ENCODE measurements around the gene OR56B4. TPM values are rescaled to one million over a fixed set of nuclear protein-coding genes. Genes with fewer than 3 reads are reported as not detected.

OR56B4 gene
- polyA plus RNA-seq, 1 donor from 2014 or later = not detected

DNA sequence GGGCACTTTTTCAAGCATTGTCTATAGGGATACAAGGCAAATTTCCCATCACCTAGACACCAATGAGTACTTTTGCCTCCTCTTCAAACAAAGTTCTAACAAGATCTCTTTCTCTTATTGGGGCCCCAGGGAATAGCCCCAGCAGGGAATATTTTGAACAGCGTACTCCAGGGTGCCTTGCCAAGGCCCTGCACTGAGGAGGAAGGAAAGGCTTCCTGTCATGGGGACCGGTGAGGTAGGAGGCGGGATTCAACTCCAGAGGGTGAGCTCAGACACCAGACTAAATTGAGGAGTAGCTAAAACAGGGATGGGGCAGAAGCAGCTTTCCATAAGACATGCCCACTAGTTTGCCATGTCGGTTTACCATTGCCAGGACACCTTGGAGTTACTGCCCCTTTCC lies 28.0 kb upstream of the OR56B4 start:
- TF ChIP-seq MXI1 (conservative IDR thresholded peaks at IDR 0.05; ENCODE audit: poor library complexity, severe bottlenecking) (no peak), SMC3 (conservative IDR thresholded peaks at IDR 0.05; ENCODE audit: poor library complexity) (no peak), POLR2AphosphoS5 (IDR thresholded peaks at IDR 0.05) (no peak), EZH2 (IDR thresholded peaks at IDR 0.05; ENCODE audit: borderline replicate concordance, insufficient read depth, low read length, poor library complexity, severe bottlenecking) (no peak), RAD21 (conservative IDR thresholded peaks at IDR 0.05) (no peak), EP300 (conservative IDR thresholded peaks at IDR 0.05; ENCODE audit: poor library complexity, severe bottlenecking) (no peak), TAF1 (IDR thresholded peaks at IDR 0.05; ENCODE audit: low read depth) (no peak)
- TF ChIP-seq, protein P1, sequence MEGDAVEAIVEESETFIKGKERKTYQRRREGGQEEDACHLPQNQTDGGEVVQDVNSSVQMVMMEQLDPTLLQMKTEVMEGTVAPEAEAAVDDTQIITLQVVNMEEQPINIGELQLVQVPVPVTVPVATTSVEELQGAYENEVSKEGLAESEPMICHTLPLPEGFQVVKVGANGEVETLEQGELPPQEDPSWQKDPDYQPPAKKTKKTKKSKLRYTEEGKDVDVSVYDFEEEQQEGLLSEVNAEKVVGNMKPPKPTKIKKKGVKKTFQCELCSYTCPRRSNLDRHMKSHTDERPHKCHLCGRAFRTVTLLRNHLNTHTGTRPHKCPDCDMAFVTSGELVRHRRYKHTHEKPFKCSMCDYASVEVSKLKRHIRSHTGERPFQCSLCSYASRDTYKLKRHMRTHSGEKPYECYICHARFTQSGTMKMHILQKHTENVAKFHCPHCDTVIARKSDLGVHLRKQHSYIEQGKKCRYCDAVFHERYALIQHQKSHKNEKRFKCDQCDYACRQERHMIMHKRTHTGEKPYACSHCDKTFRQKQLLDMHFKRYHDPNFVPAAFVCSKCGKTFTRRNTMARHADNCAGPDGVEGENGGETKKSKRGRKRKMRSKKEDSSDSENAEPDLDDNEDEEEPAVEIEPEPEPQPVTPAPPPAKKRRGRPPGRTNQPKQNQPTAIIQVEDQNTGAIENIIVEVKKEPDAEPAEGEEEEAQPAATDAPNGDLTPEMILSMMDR (IDR thresholded peaks at IDR 0.05; ENCODE audit: poor library complexity, severe bottlenecking) = no peak
- TF ChIP-seq, protein P2, sequence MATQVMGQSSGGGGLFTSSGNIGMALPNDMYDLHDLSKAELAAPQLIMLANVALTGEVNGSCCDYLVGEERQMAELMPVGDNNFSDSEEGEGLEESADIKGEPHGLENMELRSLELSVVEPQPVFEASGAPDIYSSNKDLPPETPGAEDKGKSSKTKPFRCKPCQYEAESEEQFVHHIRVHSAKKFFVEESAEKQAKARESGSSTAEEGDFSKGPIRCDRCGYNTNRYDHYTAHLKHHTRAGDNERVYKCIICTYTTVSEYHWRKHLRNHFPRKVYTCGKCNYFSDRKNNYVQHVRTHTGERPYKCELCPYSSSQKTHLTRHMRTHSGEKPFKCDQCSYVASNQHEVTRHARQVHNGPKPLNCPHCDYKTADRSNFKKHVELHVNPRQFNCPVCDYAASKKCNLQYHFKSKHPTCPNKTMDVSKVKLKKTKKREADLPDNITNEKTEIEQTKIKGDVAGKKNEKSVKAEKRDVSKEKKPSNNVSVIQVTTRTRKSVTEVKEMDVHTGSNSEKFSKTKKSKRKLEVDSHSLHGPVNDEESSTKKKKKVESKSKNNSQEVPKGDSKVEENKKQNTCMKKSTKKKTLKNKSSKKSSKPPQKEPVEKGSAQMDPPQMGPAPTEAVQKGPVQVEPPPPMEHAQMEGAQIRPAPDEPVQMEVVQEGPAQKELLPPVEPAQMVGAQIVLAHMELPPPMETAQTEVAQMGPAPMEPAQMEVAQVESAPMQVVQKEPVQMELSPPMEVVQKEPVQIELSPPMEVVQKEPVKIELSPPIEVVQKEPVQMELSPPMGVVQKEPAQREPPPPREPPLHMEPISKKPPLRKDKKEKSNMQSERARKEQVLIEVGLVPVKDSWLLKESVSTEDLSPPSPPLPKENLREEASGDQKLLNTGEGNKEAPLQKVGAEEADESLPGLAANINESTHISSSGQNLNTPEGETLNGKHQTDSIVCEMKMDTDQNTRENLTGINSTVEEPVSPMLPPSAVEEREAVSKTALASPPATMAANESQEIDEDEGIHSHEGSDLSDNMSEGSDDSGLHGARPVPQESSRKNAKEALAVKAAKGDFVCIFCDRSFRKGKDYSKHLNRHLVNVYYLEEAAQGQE (IDR thresholded peaks at IDR 0.05; ENCODE audit: borderline replicate concordance) = no peak
- Histone ChIP-seq H2AFZ (ENCODE audit: low read depth, low read length) (no peak overlapping the region), H3K4me3 (ENCODE audit: low read length) (no peak overlapping the region), H3K9me3 (ENCODE audit: low read length) (no peaks in the 10 kb centered on the region), H4K20me1 (ENCODE audit: insufficient read depth) (no peaks in the 10 kb centered on the region), H3K27ac (ENCODE audit: low read length) (no peak overlapping the region), H3K4me2 (ENCODE audit: low read length) (no peak overlapping the region), H3K9me2 (ENCODE audit: insufficient read depth, low read length) (no peaks in the 10 kb centered on the region), H3K79me2 (replicated peaks; ENCODE audit: insufficient read depth, low read length) (no peaks in the 10 kb centered on the region), H3F3A (ENCODE audit: insufficient read depth, low read length, poor library complexity, severe bottlenecking) (no peaks in the 10 kb centered on the region), H3K9ac (ENCODE audit: low read length) (no peak overlapping the region), H3K36me3 (ENCODE audit: insufficient read depth, low read length) (no peaks in the 10 kb centered on the region), H3K27me3 (ENCODE audit: insufficient read depth, low read depth, low read length) (no peaks in the 10 kb centered on the region)

DNA sequence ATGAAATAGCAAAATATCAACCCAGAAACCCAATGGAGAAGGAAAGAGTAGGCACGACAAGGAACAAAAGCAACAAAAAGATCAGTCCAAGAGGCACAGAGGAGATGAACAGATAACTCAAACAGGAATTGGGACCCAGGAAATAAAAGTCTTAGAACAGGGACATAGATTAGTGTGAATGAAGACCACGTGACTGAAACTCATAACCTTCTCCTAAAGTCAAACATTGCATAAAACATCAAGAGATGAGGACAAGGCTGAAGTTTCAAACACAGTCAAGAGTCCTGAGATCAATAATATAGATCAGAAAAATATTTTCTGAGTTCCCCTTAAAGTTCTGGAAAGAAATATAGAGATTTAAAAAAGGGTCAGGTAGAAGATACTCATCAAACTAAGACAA lies 24.4 kb upstream of the OR56B4 start:
- Histone ChIP-seq H3K4me3 (ENCODE audit: low read length) (no peak overlapping the region), H3K9me2 (ENCODE audit: insufficient read depth, low read length) (no peaks in the 10 kb centered on the region), H3F3A (ENCODE audit: insufficient read depth, low read length, poor library complexity, severe bottlenecking) (no peaks in the 10 kb centered on the region), H3K79me2 (replicated peaks; ENCODE audit: insufficient read depth, low read length) (no peaks in the 10 kb centered on the region), H2AFZ (ENCODE audit: low read depth, low read length) (no peak overlapping the region), H4K20me1 (ENCODE audit: insufficient read depth) (no peaks in the 10 kb centered on the region), H3K27me3 (ENCODE audit: insufficient read depth, low read depth, low read length) (no peaks in the 10 kb centered on the region), H3K9ac (ENCODE audit: low read length) (no peak overlapping the region), H3K36me3 (ENCODE audit: insufficient read depth, low read length) (no peaks in the 10 kb centered on the region), H3K27ac (ENCODE audit: low read length) (no peak overlapping the region), H3K9me3 (ENCODE audit: low read length) (no peaks in the 10 kb centered on the region), H3K4me2 (ENCODE audit: low read length) (no peak overlapping the region)
- TF ChIP-seq EP300 (conservative IDR thresholded peaks at IDR 0.05; ENCODE audit: poor library complexity, severe bottlenecking) = no peak
- TF ChIP-seq TAF1 (IDR thresholded peaks at IDR 0.05; ENCODE audit: low read depth) = no peak

DNA sequence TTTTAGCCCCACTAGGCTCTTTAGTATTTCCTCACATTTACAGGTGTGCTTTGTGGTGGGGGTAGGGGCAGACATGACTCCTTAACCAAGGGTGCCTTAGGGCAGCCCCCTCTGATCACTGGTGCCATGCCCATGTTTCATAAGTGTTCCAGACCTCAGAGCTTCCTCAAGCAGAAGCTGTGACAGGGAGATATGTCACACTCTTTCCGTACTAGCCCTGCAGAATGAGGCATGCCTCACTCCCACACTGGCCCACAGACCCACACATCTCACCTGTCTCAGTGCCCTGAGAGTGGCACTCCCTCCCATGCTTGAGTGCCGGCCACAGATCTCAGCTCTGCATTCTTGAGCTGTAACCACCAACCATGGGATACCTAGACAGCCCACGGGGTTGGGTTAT lies 22.9 kb upstream of the OR56B4 start:
- H3K79me2 ChIP-seq (replicated peaks; ENCODE audit: insufficient read depth, low read length) = no peaks in the 10 kb centered on the region

More for the DNA sequence above, 22.9 kb upstream of the OR56B4 start:
- H2AFZ ChIP-seq (ENCODE audit: low read depth, low read length) = no peak overlapping the region
- H3K9me3 ChIP-seq (ENCODE audit: low read length) = no peaks in the 10 kb centered on the region
- H3K27me3 ChIP-seq (ENCODE audit: insufficient read depth, low read depth, low read length) = no peaks in the 10 kb centered on the region
- H3K4me2 ChIP-seq (ENCODE audit: low read length) = no peak overlapping the region
- TF ChIP-seq SMC3 (conservative IDR thresholded peaks at IDR 0.05; ENCODE audit: poor library complexity) = no peak
- TF ChIP-seq TAF1 (IDR thresholded peaks at IDR 0.05; ENCODE audit: low read depth) = no peak
- TF ChIP-seq, protein P2 (IDR thresholded peaks at IDR 0.05; ENCODE audit: borderline replicate concordance) = no peak
- no peak for TF ChIP-seq EZH2 (IDR thresholded peaks at IDR 0.05; ENCODE audit: borderline replicate concordance, insufficient read depth, low read length, poor library complexity, severe bottlenecking)
- no peak for TF ChIP-seq EP300 (conservative IDR thresholded peaks at IDR 0.05; ENCODE audit: poor library complexity, severe bottlenecking)
- no peak for TF ChIP-seq RAD21 (conservative IDR thresholded peaks at IDR 0.05)
- TF ChIP-seq, protein P1 (IDR thresholded peaks at IDR 0.05; ENCODE audit: poor library complexity, severe bottlenecking) = no peak
- no peak for TF ChIP-seq MXI1 (conservative IDR thresholded peaks at IDR 0.05; ENCODE audit: poor library complexity, severe bottlenecking)
- H3K36me3 ChIP-seq (ENCODE audit: insufficient read depth, low read length) = no peaks in the 10 kb centered on the region
- no peak overlapping the region for H3K27ac ChIP-seq (ENCODE audit: low read length)
- H4K20me1 ChIP-seq (ENCODE audit: insufficient read depth) = no peaks in the 10 kb centered on the region
- H3F3A ChIP-seq (ENCODE audit: insufficient read depth, low read length, poor library complexity, severe bottlenecking) = no peaks in the 10 kb centered on the region
- H3K9ac ChIP-seq (ENCODE audit: low read length) = no peak overlapping the region
- H3K4me3 ChIP-seq (ENCODE audit: low read length) = no peak overlapping the region
- no peaks in the 10 kb centered on the region for H3K9me2 ChIP-seq (ENCODE audit: insufficient read depth, low read length)

All from neural cell (in vitro differentiated cells).